Activated B cell treated with CpG ODN at 0.5 μM for 24 hours (primary cell): ENCODE results near the gene CHID1. TPM values are rescaled to one million over a fixed set of nuclear protein-coding genes. Genes with fewer than 3 reads are reported as not detected.

ENCODE experiments used
- ATAC-seq: fragments of 200-7000 bp; cut with Tn5 transposase; one replicate; pipeline ENCODE4 v1.10.0; 2021; ENCODE audit warnings: low read depth, mild to moderate bottlenecking, moderate library complexity
- CTCF ChIA-PET: fragments of 350-600 bp; sonication (Branson Sonifier 250); formaldehyde crosslinking; loops from one replicate; lab custom pipeline; 2021; ENCODE audit warnings: antibody characterized with exemption; lab: Charles Lee
- POLR2A ChIA-PET: fragments of 350-600 bp; sonication (Branson Sonifier 250); formaldehyde crosslinking; loops from one replicate; lab custom pipeline; 2021; ENCODE audit warnings: antibody characterized with exemption; lab: Charles Lee
- DNase-seq: peaks from one replicate; pipeline ENCODE4 v3.0.0; 2022
- H3K27ac Mint-ChIP-seq: one replicate; pipeline ENCODE4 v1.8.0; 2020; ENCODE audit warnings: mixed read lengths
- H3K27me3 Mint-ChIP-seq: one replicate; pipeline ENCODE4 v1.8.0; 2021; ENCODE audit warnings: mixed read lengths
- H3K36me3 Mint-ChIP-seq: one replicate; pipeline ENCODE4 v1.8.0; 2021; ENCODE audit warnings: low read depth, mixed read lengths
- H3K4me1 Mint-ChIP-seq: one replicate; pipeline ENCODE4 v1.8.0; 2021; ENCODE audit warnings: mixed read lengths
- H3K4me3 Mint-ChIP-seq: one replicate; pipeline ENCODE4 v1.8.0; 2020; ENCODE audit warnings: mild to moderate bottlenecking, mixed read lengths
- H3K9me3 Mint-ChIP-seq: one replicate; pipeline ENCODE4 v1.8.0; 2020; ENCODE audit warnings: mixed read lengths
- intact Hi-C: fragments of 100-400 bp; cut with micrococcal nuclease; formaldehyde crosslinking; loops from one replicate; pipeline ENCODE4 v1.15.1; 2024
- total RNA-seq: library from RNA; stranded (reverse); gene quantifications from 2 replicates; pipeline ENCODE4 v1.2.3, GENCODE V29; 2022
- TF ChIP-seq, protein P1 (sequence below): fragments of 200-600 bp; IDR thresholded peaks from one replicate; pipeline ENCODE4 v1.8.0; 2022; ENCODE audit warnings: antibody characterized with exemption, mild to moderate bottlenecking

CHID1 gene
- total RNA-seq, 1 donor from 2014 or later, result 45.7 TPM

DNA sequence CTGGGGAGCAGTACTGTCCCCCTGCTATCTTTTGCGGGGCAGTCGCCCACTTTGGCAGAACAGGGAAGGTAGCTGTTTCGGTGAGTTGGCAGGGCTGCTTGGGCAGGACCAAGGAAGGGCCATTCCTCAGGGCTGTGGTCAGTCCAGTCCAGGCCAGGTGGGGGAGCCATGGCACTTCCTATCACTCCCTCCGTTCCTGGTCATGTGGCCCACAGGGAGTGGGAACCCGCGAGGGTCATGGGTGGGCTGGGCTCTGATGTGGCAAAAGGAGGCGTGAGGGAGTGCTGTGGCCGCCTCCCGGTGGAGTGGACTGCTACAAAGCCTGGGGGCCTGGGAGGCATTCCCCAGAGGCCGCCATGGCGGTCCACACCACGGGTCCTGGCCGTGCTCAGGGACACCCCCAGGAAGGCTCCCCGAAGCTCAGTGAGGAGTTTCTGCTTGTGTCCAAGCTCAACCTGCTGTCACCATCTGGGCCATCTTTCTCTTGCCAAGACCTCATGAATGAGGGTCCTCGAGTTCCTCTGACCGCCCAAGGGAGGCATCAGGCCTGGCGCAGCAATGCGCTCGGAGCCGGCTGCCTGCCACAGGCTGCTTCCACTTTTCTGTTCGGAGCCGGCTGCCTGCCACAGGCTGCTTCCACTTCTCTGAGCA, 11.9 kb downstream of the CHID1 start:
- ChIA-PET CTCF (no interaction called here), POLR2A (no interaction called here)
- Mint-ChIP-seq H3K4me3 (no peak overlapping the region), H3K4me1 (no peaks in the 10 kb centered on the region), H3K36me3 (peaks cover 49% of the 10 kb centered on the region), H3K27me3 (no peaks in the 10 kb centered on the region), H3K9me3 (no peaks in the 10 kb centered on the region), H3K27ac (no peak overlapping the region)
- TF ChIP-seq, protein P1, sequence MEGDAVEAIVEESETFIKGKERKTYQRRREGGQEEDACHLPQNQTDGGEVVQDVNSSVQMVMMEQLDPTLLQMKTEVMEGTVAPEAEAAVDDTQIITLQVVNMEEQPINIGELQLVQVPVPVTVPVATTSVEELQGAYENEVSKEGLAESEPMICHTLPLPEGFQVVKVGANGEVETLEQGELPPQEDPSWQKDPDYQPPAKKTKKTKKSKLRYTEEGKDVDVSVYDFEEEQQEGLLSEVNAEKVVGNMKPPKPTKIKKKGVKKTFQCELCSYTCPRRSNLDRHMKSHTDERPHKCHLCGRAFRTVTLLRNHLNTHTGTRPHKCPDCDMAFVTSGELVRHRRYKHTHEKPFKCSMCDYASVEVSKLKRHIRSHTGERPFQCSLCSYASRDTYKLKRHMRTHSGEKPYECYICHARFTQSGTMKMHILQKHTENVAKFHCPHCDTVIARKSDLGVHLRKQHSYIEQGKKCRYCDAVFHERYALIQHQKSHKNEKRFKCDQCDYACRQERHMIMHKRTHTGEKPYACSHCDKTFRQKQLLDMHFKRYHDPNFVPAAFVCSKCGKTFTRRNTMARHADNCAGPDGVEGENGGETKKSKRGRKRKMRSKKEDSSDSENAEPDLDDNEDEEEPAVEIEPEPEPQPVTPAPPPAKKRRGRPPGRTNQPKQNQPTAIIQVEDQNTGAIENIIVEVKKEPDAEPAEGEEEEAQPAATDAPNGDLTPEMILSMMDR, result no peak
- ATAC-seq (no peak), DNase-seq (no peak)
- intact Hi-C loops, result no loop called here

DNA sequence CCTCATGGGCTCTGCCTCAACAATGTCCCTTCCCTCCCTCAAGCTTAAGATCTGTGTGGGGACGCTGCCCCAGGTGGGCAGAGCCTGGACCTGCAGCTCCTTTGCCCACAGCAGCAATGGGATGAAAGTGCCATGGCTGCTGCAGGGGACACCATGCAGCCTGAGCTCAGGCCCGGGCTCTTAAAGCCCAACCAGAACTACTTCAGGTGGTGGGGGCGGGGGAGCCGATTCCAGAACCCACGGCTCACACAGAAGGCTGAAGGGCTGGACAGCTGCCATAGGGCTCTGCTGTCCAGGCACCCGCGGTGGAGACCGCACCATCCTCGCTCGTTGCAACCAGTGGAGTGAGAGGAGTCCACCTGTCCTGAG, 12.5 kb downstream of the CHID1 start:
- peaks cover 44% of the 10 kb centered on the region for H3K36me3 Mint-ChIP-seq
- H3K27me3 Mint-ChIP-seq, result no peaks in the 10 kb centered on the region
- POLR2A ChIA-PET, result no interaction called here
- CTCF ChIA-PET, result no interaction called here
- H3K9me3 Mint-ChIP-seq, result no peaks in the 10 kb centered on the region
- TF ChIP-seq, protein P1, result no peak
- ATAC-seq, result no peak
- H3K4me3 Mint-ChIP-seq, result no peak overlapping the region
- intact Hi-C loops, result no loop called here
- H3K4me1 Mint-ChIP-seq, result no peaks in the 10 kb centered on the region
- no peak overlapping the region for H3K27ac Mint-ChIP-seq
- DNase-seq, result no peak

DNA sequence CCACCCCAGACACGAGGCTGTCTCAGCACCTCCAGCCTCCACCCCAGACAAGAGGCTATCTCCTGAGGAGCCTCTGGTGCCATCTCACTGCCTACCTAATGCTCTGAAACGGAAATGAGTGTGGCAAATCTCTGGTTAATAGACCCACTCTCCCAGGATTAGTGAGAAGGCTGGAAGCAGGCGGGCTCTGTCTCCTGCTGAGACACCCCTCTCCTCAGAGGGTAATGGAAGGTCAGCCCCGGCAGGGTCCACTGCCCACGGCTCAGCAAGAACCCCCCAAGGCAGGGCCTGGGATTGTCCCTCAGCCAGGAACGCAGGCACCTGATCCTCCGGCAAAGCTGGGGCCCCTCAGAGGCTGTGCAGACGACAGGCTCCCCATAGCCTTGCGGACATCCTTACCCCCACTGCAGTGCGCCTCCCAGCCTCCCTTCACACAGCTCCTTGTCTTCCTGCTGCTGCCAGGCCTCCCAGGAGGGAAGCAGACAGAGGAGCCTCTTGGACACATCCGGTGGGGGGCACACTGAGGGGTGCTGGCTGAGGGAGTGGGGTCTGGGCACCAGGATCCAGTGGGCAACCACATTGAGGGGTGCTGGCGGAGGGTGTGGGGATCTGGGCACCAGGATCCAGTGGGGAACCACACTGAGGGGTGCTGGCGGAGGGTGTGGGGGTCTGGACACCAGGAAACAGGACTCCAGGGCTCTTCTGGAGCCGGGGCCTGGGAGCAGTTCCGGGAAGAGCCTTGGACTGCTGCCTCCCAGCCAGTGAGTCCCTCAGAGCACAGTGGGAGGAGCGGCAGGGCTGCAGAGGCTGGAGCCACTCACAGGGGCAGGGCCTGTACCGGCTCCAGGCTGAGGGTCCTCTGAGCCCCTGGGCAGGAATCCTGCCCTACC, 13.1 kb downstream of the CHID1 start:
- intact Hi-C loops, result no loop called here
- no peak for ATAC-seq
- no peaks in the 10 kb centered on the region for H3K9me3 Mint-ChIP-seq
- POLR2A ChIA-PET, result no interaction called here
- peaks cover 37% of the 10 kb centered on the region for H3K36me3 Mint-ChIP-seq
- H3K4me1 Mint-ChIP-seq, result no peaks in the 10 kb centered on the region
- H3K27ac Mint-ChIP-seq, result no peak overlapping the region
- H3K4me3 Mint-ChIP-seq, result no peak overlapping the region
- DNase-seq, result no peak
- TF ChIP-seq, protein P1, result no peak
- H3K27me3 Mint-ChIP-seq, result no peaks in the 10 kb centered on the region
- CTCF ChIA-PET, result no interaction called here

GRCh38 chr11:895331-896110, 15.1 kb downstream of the CHID1 start:
- no peak overlapping the region for H3K27ac Mint-ChIP-seq
- peaks cover 19% of the 10 kb centered on the region for H3K36me3 Mint-ChIP-seq
- H3K4me3 Mint-ChIP-seq, result no peak overlapping the region
- H3K4me1 Mint-ChIP-seq, result no peaks in the 10 kb centered on the region
- TF ChIP-seq, protein P1, result no peak
- no peaks in the 10 kb centered on the region for H3K9me3 Mint-ChIP-seq
- CTCF ChIA-PET, result no interaction called here
- POLR2A ChIA-PET, result no interaction called here
- no peaks in the 10 kb centered on the region for H3K27me3 Mint-ChIP-seq
- DNase-seq, result no peak
- no peak for ATAC-seq
- intact Hi-C loops, result no loop called here
